ENCODE results near the gene TTLL9.

DNA sequence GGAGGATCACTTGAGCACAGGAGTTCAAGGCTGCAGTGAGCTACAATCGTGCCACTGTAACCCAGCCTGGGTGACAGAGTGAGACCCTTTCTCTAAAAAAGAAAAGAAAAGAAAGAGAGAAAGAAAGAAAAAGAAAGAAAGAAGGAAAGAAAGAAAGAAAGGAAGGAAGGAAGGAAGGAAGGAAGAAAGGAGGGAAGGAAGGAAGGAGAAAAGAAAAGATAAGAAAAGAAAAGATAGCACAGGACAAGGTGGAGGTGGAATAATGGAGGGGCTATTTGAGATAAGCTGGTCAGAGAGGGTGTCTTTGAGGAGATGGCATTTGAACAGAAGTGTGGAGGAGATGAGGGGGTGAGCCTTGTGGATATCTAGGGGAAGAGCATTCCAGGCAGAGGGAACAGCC, 84.1 kb downstream of the TTLL9 start:
- TF ChIP-seq POLR2AphosphoS5 (IDR thresholded peaks at IDR 0.05) (no peak), POLR2A (IDR thresholded peaks at IDR 0.05) (no peak)
- TF ChIP-seq, protein P1, sequence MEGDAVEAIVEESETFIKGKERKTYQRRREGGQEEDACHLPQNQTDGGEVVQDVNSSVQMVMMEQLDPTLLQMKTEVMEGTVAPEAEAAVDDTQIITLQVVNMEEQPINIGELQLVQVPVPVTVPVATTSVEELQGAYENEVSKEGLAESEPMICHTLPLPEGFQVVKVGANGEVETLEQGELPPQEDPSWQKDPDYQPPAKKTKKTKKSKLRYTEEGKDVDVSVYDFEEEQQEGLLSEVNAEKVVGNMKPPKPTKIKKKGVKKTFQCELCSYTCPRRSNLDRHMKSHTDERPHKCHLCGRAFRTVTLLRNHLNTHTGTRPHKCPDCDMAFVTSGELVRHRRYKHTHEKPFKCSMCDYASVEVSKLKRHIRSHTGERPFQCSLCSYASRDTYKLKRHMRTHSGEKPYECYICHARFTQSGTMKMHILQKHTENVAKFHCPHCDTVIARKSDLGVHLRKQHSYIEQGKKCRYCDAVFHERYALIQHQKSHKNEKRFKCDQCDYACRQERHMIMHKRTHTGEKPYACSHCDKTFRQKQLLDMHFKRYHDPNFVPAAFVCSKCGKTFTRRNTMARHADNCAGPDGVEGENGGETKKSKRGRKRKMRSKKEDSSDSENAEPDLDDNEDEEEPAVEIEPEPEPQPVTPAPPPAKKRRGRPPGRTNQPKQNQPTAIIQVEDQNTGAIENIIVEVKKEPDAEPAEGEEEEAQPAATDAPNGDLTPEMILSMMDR (IDR thresholded peaks at IDR 0.05), result no peak
